ENCODE data around the gene SEPTIN6.

SEPTIN6 gene

DNA sequence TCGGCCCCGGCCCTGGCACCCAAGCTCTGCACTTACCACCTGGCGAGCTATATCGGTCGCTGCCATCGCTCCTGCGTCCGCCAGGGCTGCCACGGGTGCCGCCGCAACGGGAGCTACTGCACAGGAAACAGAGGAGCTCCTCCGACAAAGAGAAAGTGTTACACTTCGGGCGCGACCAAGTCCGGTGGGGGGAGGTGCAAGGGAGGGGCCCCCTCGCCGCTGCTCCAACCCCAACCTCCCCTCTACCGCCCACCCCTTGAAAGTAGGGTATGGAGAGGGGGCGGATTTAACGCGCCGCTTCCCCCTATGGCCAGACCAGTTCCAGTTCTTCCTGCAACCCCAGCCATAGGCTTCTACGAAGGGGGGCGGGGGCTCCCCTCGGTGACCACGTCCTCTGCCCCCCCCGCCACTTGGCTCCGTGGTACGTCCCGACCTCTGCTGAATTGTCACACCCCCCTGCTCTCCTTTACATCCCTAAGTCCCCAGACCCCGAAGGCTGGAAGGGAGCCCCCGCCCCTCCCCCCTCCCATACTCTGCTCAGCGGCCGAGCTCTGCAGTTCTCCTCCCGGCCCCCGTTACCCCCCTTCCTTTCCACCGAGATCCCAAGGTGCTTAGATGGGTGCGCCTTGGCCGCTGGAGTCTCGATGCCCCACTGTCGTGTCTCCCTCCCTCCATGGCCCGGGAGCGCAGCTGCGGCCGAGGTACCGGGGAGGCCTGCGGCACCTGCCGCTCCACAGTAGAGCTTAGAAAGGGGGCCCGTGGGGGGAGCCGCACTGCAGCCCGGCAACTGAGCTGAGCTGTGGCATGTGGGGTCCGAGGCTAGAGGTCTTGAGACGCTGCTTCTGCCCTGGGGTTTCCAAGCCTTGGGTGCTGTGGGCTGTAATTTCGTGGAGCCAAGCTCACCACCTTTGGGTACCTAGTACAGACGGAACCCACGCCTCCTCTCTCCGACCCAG lies at the start of gene SEPTIN6:
TSS of gene SEPTIN6 (minus strand) at position 129 of the 956 bp plus-strand sequence. CDS start at position 66, 63 bp downstream.
- no peak for TF ChIP-seq ZNF274 (IDR thresholded peaks at IDR 0.05; ENCODE audit: low read depth, low read length)
- H3K4me3 ChIP-seq (ENCODE audit: low read length): peak within 1 kb of the TSS; percentile 89

GRCh38 chrX:119738742-119739141 lies 45.8 kb upstream of the SEPTIN6 start:
- H3K4me3 ChIP-seq (ENCODE audit: low read length): no peak overlapping the region
- no peak for TF ChIP-seq ZNF274 (IDR thresholded peaks at IDR 0.05; ENCODE audit: low read depth, low read length)

DNA sequence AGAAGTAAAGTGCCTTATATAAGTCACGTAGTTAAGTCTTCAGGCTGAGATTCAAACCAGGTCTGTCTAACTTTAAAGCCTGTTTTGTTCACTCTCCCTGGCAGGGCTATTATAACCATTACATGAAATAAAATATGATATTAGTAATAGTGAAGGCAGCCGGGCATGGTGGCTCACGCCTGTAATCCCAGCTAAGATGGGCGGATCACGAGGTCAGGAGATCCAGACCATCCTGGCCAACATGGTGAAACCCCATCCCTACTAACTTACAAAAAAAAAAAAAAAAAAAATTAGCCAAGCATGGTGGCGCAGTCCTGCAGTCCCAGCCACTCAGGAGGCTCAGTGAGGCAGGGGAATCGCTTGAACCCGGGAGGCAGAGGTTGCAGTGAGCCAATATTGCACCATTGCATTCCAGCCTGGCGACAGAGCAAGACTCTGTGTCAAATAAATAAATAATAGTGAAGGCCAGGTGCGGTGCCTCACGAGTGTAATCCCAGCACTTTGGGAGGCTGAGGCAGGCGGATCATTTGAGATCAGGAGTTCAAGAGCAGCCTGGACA lies 43.3 kb upstream of the SEPTIN6 start:
- no peak for TF ChIP-seq ZNF274 (IDR thresholded peaks at IDR 0.05; ENCODE audit: low read depth, low read length)
- no peak overlapping the region for H3K4me3 ChIP-seq (ENCODE audit: low read length)

DNA sequence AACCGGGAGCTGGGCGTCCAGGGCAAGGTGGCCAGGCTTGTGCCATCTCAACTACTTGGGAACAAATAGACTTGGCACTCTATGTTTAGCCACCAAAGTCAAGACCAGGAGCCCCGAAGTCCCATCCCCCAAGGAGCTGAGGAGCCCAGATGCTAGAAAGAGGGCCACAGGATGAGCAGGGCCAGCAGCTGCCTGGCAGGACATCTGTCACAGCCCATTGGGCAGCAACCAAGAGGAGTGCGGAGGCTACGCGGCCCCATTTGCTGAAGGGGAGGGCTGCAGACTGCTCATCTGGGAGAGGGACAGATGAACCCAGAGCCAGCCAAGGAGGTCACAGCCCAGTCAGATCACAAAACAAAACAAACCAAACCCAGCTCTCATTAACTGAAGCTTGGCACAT lies 42.5 kb upstream of the SEPTIN6 start:
- TF ChIP-seq ZNF274 (IDR thresholded peaks at IDR 0.05; ENCODE audit: low read depth, low read length): no peak
- no peak overlapping the region for H3K4me3 ChIP-seq (ENCODE audit: low read length)

DNA sequence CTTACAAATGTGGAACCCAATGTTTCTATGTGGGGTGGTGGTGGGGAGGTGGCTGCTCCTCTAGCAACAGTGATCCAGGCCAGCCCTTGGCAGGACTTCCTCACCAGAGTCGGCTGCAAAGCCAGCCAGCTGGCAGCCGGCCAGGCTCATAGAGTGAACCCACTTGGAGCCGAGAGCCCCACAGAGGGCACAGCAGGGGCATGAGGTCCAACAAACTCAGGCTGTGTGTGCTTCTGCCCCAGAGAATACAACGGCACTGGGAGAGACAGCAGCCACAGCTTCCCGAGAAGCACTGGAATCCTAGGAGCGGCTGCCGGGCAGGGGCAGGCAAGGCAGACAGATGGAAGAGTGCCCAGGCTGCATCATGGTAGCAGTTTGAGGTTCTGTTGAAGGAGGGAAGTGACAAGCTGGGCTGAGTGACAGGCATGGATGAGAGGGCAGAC lies 42.0 kb upstream of the SEPTIN6 start:
- H3K4me3 ChIP-seq (ENCODE audit: low read length): no peak overlapping the region
- no peak for TF ChIP-seq ZNF274 (IDR thresholded peaks at IDR 0.05; ENCODE audit: low read depth, low read length)

GRCh38 chrX:119729408-119730201 lies 36.6 kb upstream of the SEPTIN6 start:
- no peak overlapping the region for H3K4me3 ChIP-seq (ENCODE audit: low read length)
- TF ChIP-seq ZNF274 (IDR thresholded peaks at IDR 0.05; ENCODE audit: low read depth, low read length): no peak

GRCh38 chrX:119728487-119728886 lies 35.5 kb upstream of the SEPTIN6 start:
- no peak for TF ChIP-seq ZNF274 (IDR thresholded peaks at IDR 0.05; ENCODE audit: low read depth, low read length)
- H3K4me3 ChIP-seq (ENCODE audit: low read length): no peak overlapping the region

GRCh38 chrX:119726900-119727555 lies 34.1 kb upstream of the SEPTIN6 start:
- no peak for TF ChIP-seq ZNF274 (IDR thresholded peaks at IDR 0.05; ENCODE audit: low read depth, low read length)
- no peak overlapping the region for H3K4me3 ChIP-seq (ENCODE audit: low read length)

DNA sequence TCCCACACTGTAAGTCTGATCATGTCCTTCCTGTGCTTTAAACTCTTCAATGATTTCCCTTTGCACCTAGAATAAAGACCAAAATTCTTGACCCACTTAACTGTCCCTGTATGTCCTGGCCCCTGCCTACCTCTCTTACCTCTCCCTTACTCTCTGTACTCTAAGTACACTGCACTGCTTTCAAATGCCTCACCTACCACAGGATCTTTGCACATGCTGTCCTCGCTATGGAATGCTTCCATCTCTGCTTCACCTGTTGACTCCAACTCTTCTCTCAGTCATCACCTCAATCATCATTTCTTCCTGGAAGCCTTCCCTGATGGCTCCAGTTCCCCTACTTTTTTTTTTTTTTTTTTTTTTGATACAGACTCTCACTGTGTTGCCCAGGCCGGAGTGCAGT lies 29.0 kb upstream of the SEPTIN6 start:
- TF ChIP-seq ZNF274 (IDR thresholded peaks at IDR 0.05; ENCODE audit: low read depth, low read length): no peak

GRCh38 chrX:119721487-119721886 lies 28.5 kb upstream of the SEPTIN6 start:
- TF ChIP-seq ZNF274 (IDR thresholded peaks at IDR 0.05; ENCODE audit: low read depth, low read length): no peak
- H3K4me3 ChIP-seq (ENCODE audit: low read length): no peak overlapping the region

More for the DNA sequence above, 29.0 kb upstream of the SEPTIN6 start:
- H3K4me3 ChIP-seq (ENCODE audit: low read length): no peak overlapping the region

GRCh38 chrX:119709630-119710029 lies 16.7 kb upstream of the SEPTIN6 start:
- TF ChIP-seq ZNF274 (IDR thresholded peaks at IDR 0.05; ENCODE audit: low read depth, low read length): no peak
- H3K4me3 ChIP-seq (ENCODE audit: low read length): no peak overlapping the region

GRCh38 chrX:119708936-119709335 lies 16.0 kb upstream of the SEPTIN6 start:
- no peak for TF ChIP-seq ZNF274 (IDR thresholded peaks at IDR 0.05; ENCODE audit: low read depth, low read length)
- no peak overlapping the region for H3K4me3 ChIP-seq (ENCODE audit: low read length)

GRCh38 chrX:119706616-119707015 lies 13.6 kb upstream of the SEPTIN6 start:
- no peak overlapping the region for H3K4me3 ChIP-seq (ENCODE audit: low read length)

GRCh38 chrX:119698845-119699244 lies 5.9 kb upstream of the SEPTIN6 start:
- TF ChIP-seq ZNF274 (IDR thresholded peaks at IDR 0.05; ENCODE audit: low read depth, low read length): no peak

More at GRCh38 chrX:119706616-119707015, 13.6 kb upstream of the SEPTIN6 start:
- TF ChIP-seq ZNF274 (IDR thresholded peaks at IDR 0.05; ENCODE audit: low read depth, low read length): no peak

More at GRCh38 chrX:119698845-119699244, 5.9 kb upstream of the SEPTIN6 start:
- no peak overlapping the region for H3K4me3 ChIP-seq (ENCODE audit: low read length)
